Spinal cord (tissue), 10 donors: ENCODE measurements around the gene GPR12. TPM values are rescaled to one million over a fixed set of nuclear protein-coding genes. Genes with fewer than 3 reads are reported as not detected.
"Not testable (repeated sequence)": the region's sequence is repeated elsewhere in the genome, so short reads cannot be mapped to it uniquely, and the experiment has no call there.

Experiments used
- DNase-seq, 6 donors: peaks; one replicate each; pipeline versions ENCODE4 v3.0.0 to v3.0.0-alpha.2; 2013 to 2015; ENCODE audit warnings: low spot score in 6 of 6, low read depth in 4 of 6
- H3K27ac ChIP-seq: one replicate; pipeline ENCODE4 v1.5.1; 2013; ENCODE audit warnings: low read depth, low read length, control low read depth
- H3K27me3 ChIP-seq: one replicate; pipeline ENCODE4 v1.6.1; 2013; ENCODE audit warnings: low read length; ENCODE audit not compliant: control insufficient read depth, insufficient read depth
- H3K36me3 ChIP-seq: one replicate; pipeline ENCODE4 v1.6.1; 2013; ENCODE audit warnings: low read length; ENCODE audit not compliant: control insufficient read depth, insufficient read depth
- H3K4me1 ChIP-seq: one replicate; pipeline ENCODE4 v1.6.1; 2013; ENCODE audit warnings: low read length; ENCODE audit not compliant: control insufficient read depth, insufficient read depth
- H3K4me3 ChIP-seq: one replicate; pipeline ENCODE4 v1.5.1; 2013; ENCODE audit warnings: low read depth, low read length, control low read depth
- H3K9me3 ChIP-seq: one replicate; pipeline ENCODE4 v1.6.1; 2013; ENCODE audit warnings: low read length; ENCODE audit not compliant: control insufficient read depth, insufficient read depth
- WGBS: methylation state at CpG from one replicate; pipeline ENCODE4 v1.1.5; 2013; ENCODE audit warnings: missing lambda C conversion rate; ENCODE audit not compliant: insufficient coverage; 5-methylcytosine and 5-hydroxymethylcytosine counted together
- polyA plus RNA-seq, 2 donors: library from polyadenylated mRNA; unstranded; fragments of 120-200 nt; gene quantifications; one replicate each; pipeline ENCODE4 v1.2.1, GENCODE V29; 2013; ENCODE audit not compliant: insufficient read length in 2 of 2
- total RNA-seq, 2 donors: library from RNA; depleted of rRNA in 1 of 2; stranded (reverse); fragments of 120-200 nt in 1 of 2; fragments of >200 nt in 1 of 2; gene quantifications; one replicate each; pipeline versions ENCODE4 v1.2.3 to v1.2.4, GENCODE V29; 2013 to 2014
- donor health status: healthy.

GPR12 gene
- total and polyA plus RNA-seq, 4 donors, result 2.6 to 18.2 (median 14.0) TPM

DNA sequence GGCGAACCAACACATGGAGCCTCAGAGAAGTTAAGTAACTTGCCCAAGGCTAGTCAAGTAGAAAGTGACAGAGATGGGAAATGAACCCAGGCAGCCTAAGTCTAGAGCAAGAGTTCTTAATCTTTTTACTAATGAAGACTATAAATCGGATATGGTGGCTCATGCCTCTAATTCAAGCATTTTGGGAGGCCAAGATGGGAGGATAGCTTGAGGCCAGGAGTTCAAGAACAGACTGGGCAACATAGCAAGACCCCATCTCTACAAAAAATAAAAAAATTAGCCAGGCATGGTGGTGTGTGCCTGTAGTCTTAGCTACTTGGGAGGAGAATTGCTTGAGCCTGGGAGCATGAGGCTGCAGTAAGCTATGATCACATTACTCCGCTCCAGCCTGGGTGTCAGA is 10.7 kb downstream of the GPR12 start:
- Histone ChIP-seq H3K4me3 (no peak overlapping the region), H3K27ac (no peak overlapping the region), H3K36me3 (no peaks in the 10 kb centered on the region), H3K4me1 (no peaks in the 10 kb centered on the region), H3K9me3 (no peaks in the 10 kb centered on the region), H3K27me3 (peaks cover 3% of the 10 kb centered on the region)
- 100% methylated on average over 1 of the region's 3 CpGs for WGBS
- DNase-seq, result no peak

DNA sequence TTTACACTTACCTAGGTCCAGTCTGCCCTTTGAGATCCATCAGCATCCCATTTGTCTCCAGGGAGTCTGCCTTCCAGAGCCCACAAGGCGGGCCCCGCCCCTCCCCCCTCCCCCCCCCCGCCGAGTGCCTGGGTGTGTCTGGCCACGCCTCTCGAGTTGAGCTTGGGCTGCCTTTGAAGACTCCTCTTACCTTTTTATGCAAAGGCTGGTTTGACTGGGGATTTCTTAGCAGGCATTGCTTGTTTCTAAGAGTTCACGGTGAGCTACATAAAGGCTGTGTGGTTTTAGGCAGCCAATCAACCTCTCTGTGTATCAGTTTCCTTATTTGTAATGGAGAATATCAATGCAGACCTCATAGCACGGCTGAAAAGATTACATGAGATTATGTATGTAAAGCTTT is 11.3 kb downstream of the GPR12 start:
- DNase-seq, result no peak
- Histone ChIP-seq H3K9me3 (no peaks in the 10 kb centered on the region), H3K27me3 (peaks cover 6% of the 10 kb centered on the region), H3K4me3 (no peak overlapping the region), H3K36me3 (no peaks in the 10 kb centered on the region), H3K4me1 (no peaks in the 10 kb centered on the region), H3K27ac (no peak overlapping the region)
- no CpG with 5 or more reads among the region's 8 CpGs for WGBS

DNA sequence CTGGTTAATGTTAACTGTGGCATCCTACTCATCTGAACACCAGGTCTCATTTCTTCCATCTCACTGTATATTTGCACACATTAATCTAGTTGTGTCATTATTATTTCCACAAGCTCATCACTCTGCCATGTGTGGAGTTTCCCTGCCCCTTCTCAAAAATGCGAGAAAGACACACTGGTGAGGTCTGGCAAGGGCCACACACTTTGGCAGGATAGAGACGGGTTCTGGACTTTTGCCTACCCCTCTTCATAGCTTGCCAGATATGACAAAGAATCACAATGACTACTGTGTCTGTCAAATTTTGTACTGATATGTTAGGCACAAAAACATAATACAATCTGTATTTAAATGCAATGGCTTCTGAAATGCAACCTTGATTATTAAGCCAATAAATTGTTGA is 12.9 kb downstream of the GPR12 start:
- 44% methylated on average over 1 of the region's 2 CpGs for WGBS
- DNase-seq, result peak in 1 of 6 donors; percentile 62

DNA sequence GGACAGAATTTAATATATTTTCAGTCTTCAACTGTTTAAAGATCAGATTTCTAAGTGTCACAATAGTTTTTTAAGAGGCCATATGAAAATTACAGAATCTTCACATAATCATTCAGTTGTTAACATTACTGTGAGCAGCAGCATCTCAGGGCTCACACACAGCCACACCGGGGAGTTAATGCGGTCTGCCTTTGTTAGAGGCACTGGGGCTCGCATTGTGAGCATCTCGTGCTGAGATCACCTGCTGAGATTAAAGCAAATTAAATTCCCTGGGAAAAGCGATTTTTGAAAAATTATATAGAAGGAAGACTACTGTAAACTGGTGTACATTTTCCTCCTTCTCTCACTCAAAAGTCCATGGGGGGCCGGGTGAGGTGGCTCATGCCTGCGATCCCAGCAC is 16.6 kb downstream of the GPR12 start:
- Histone ChIP-seq H3K4me3 (no peak overlapping the region), H3K9me3 (no peaks in the 10 kb centered on the region), H3K4me1 (no peaks in the 10 kb centered on the region), H3K36me3 (no peaks in the 10 kb centered on the region), H3K27me3 (peaks cover 23% of the 10 kb centered on the region), H3K27ac (no peak overlapping the region)
- DNase-seq, result peak in 1 of 6 donors; percentile 65
- WGBS, result 18% methylated on average over 2 of the region's 7 CpGs

More for the DNA sequence above, 12.9 kb downstream of the GPR12 start:
- H3K27ac ChIP-seq, result no peak overlapping the region
- no peaks in the 10 kb centered on the region for H3K36me3 ChIP-seq
- no peaks in the 10 kb centered on the region for H3K9me3 ChIP-seq
- H3K4me3 ChIP-seq, result no peak overlapping the region
- peaks cover 11% of the 10 kb centered on the region for H3K27me3 ChIP-seq
- H3K4me1 ChIP-seq, result no peaks in the 10 kb centered on the region

DNA sequence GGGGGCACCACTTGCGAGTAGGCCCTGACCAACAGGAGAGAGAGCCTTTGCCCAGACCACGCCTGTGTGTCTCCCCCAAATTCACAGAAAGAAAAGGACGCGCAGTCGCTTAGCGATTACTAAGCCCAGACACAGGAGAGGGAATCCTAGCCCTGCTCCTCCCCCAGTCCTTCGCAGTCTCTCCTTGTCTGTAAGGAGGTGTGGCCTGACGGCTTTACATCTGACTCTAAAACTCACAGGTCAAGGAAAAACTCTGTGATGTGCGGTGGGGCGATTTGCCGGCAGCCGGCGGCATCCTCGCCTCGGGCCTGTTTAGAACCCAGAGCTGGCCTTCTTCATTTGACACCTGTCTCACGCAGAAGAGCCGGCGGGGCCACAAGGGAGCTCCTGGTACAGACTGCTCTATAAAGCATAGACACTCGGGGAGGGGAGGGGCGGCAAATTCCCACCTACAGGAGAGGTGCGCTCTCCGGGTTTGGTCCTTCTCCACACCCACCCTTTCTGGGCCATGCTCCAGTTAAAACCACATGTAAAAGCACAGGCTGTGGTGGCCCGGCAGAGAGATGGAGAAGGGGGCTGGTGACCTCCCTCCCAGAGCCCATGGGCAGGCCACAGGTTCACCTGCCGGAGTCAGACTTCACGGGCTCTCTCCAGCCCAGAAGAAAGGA is 17.8 kb downstream of the GPR12 start:
- 39% methylated on average over 16 of the region's 25 CpGs for WGBS
- no peaks in the 10 kb centered on the region for H3K36me3 ChIP-seq
- H3K4me1 ChIP-seq, result no peaks in the 10 kb centered on the region
- no peak for DNase-seq
- no peak overlapping the region for H3K4me3 ChIP-seq
- no peaks in the 10 kb centered on the region for H3K9me3 ChIP-seq
- H3K27ac ChIP-seq, result no peak overlapping the region
- peaks cover 23% of the 10 kb centered on the region for H3K27me3 ChIP-seq

DNA sequence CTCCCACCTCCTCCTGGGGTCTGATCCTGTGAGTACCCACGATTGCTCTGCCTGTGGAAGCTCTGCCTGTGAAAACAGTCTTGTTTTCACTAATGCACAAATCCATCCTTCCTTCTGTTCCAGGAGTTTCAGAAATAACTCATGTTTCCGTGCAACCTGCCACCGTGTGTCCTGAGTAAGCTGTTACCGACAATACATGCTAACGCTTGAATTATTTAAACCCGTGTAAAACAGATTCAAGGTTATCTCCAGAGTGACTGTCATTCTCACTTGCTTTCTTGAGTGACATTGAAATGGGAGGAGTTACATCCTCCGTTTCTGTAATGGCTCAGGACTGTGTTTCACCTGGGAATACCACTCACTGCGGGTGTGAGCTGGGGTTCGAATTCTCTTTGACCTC is 24.9 kb downstream of the GPR12 start:
- H3K36me3 ChIP-seq, result no peaks in the 10 kb centered on the region
- DNase-seq, result no peak
- no peaks in the 10 kb centered on the region for H3K9me3 ChIP-seq
- H3K4me3 ChIP-seq, result no peak overlapping the region
- H3K27me3 ChIP-seq, result peaks cover 2% of the 10 kb centered on the region
- no peak overlapping the region for H3K27ac ChIP-seq
- H3K4me1 ChIP-seq, result no peaks in the 10 kb centered on the region
- 74% methylated on average over 6 of the region's 9 CpGs for WGBS

DNA sequence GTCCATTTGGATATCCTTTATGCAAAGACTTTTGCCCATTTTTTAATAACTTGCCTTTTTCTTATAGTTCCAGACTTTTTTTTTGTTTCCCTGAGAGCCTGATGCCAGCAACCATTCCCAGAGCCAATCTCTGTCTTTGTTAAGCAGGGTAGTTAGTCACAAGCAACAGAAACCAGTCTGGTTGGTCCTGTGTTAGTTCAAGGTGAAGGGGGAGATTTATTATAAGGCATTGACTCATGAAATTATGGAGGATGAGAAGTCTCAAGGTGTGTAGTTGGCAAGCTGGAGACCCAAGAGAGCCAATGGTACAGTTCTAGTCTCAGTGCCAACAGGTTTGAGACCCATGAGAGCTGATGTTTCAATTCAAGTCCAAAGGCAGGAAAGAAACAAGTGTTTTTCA is 33.0 kb downstream of the GPR12 start:
- Histone ChIP-seq H3K9me3 (no peaks in the 10 kb centered on the region), H3K4me3 (no peak overlapping the region), H3K27ac (no peak overlapping the region), H3K4me1 (no peaks in the 10 kb centered on the region), H3K36me3 (no peaks in the 10 kb centered on the region), H3K27me3 (no peaks in the 10 kb centered on the region)
- DNase-seq, result no peak

DNA sequence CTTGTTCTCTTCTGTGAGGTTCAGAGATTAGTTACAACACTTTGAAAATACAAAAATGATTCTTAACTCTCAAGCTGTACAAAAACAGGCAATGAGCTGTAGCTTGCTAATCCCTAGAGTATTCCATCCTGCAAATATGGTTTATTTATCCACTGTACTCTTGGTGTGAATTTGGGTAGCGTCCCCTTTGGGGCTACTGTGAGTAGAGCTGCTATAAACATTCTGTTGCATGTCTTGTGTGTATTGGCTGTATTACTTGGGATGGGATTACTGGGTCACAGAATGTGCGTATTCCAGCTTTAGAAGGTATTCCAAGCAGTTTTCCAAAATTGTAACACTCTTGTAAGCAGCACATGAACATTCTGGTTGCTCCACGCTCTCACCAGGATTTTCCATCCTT is 33.5 kb downstream of the GPR12 start:
- Histone ChIP-seq H3K4me3 (no peak overlapping the region), H3K4me1 (no peaks in the 10 kb centered on the region), H3K27me3 (no peaks in the 10 kb centered on the region), H3K9me3 (no peaks in the 10 kb centered on the region), H3K27ac (no peak overlapping the region), H3K36me3 (no peaks in the 10 kb centered on the region)
- DNase-seq, result no peak
- WGBS, result no CpG with 5 or more reads among the region's 3 CpGs

DNA sequence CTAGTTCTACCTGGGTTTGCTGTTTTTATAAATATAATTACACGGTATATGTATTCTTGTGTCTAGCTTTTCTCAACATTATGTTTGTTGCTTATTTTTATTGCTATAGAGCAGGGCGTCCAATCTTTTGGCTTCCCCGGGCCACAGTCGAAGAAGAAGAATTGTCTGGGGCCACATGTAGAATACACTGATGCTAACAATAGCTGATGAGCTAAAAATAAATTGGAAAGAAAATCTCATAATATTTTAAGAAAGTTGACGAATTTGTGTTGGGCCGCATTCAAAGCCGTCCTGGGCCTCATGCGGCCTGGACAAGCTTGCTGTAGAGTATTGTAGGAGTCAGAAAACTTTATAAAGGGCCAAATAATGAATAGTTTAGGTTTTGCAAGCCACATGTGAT is 33.9 kb downstream of the GPR12 start:
- no peaks in the 10 kb centered on the region for H3K27me3 ChIP-seq
- H3K36me3 ChIP-seq, result no peaks in the 10 kb centered on the region
- DNase-seq, result no peak
- H3K9me3 ChIP-seq, result no peaks in the 10 kb centered on the region
- no peak overlapping the region for H3K27ac ChIP-seq
- peaks cover 4% of the 10 kb centered on the region for H3K4me1 ChIP-seq
- WGBS, result 73% methylated on average over 4 of the region's 8 CpGs
- no peak overlapping the region for H3K4me3 ChIP-seq

DNA sequence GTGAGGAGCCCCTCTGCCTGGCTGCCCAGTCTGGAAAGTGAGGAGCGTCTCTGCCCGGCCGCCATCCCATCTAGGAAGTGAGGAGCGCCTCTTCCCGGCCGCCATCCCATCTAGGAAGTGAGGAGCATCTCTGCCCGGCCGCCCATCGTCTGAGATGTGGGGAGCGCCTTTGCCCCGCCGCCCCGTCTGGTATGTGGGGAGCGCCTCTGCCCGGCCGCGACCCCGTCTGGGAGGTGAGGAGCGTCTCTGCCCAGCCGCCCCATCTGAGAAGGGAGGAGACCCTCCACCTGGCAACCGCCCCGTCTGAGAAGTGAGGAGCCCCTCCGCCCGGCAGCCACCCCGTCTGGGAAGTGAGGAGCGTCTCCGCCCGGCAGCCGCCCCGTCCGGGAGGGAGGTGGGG is 37.0 kb downstream of the GPR12 start:
- H3K4me1 ChIP-seq, result not testable (repeated sequence)

More for the DNA sequence above, 37.0 kb downstream of the GPR12 start:
- not testable (repeated sequence) for DNase-seq, H3K36me3 ChIP-seq, H3K4me3 ChIP-seq, H3K27me3 ChIP-seq, H3K27ac ChIP-seq, H3K9me3 ChIP-seq
- no CpG with 5 or more reads among the region's 31 CpGs for WGBS
